GM04504 (cell line): Measurements from ENCODE around the gene MGAT5.
A peak's percentile ranks its signal among the peaks of the same experiment; 100 is the strongest.

Source experiments
- DNase-seq: peaks from one replicate; pipeline ENCODE4 v3.0.0-alpha.2; 2012; ENCODE audit warnings: low read depth

Gene MGAT5

GRCh38 chr2:134231301-134231964 lies 22.4 kb upstream of the MGAT5 start:
- DNase-seq: no peak

- DNase-seq: no peak
Observed at GRCh38 chr2:134231965-134232340, 21.9 kb upstream of the MGAT5 start.

GRCh38 chr2:134232461-134232860 lies 21.4 kb upstream of the MGAT5 start:
- no peak for DNase-seq

- no peak for DNase-seq
Observed at GRCh38 chr2:134232868-134233727, 20.8 kb upstream of the MGAT5 start.

- no peak for DNase-seq
Observed at GRCh38 chr2:134233728-134234136, 20.1 kb upstream of the MGAT5 start.

GRCh38 chr2:134234535-134234934 lies 19.3 kb upstream of the MGAT5 start:
- DNase-seq: no peak

GRCh38 chr2:134235510-134236144 lies 18.2 kb upstream of the MGAT5 start:
- no peak for DNase-seq

GRCh38 chr2:134238371-134238770 lies 15.5 kb upstream of the MGAT5 start:
- DNase-seq: no peak

- DNase-seq: no peak
Observed at GRCh38 chr2:134240061-134240460, 13.8 kb upstream of the MGAT5 start.

GRCh38 chr2:134241911-134242310 lies 12.0 kb upstream of the MGAT5 start:
- no peak for DNase-seq

GRCh38 chr2:134243244-134243643 lies 10.6 kb upstream of the MGAT5 start:
- no peak for DNase-seq

GRCh38 chr2:134244086-134244485 lies 9.8 kb upstream of the MGAT5 start:
- no peak for DNase-seq

GRCh38 chr2:134244587-134244986 lies 9.3 kb upstream of the MGAT5 start:
- DNase-seq: no peak

GRCh38 chr2:134245340-134245984 lies 8.4 kb upstream of the MGAT5 start:
- peak; percentile 47 for DNase-seq

- no peak for DNase-seq
Observed at GRCh38 chr2:134246154-134246874, 7.6 kb upstream of the MGAT5 start.

- DNase-seq: no peak
Observed at GRCh38 chr2:134247679-134248078, 6.2 kb upstream of the MGAT5 start.

- DNase-seq: no peak
Observed at GRCh38 chr2:134248913-134249312, 5.0 kb upstream of the MGAT5 start.

- no peak for DNase-seq
Observed at GRCh38 chr2:134249755-134250154, 4.1 kb upstream of the MGAT5 start.

GRCh38 chr2:134250840-134251461 lies 2.9 kb upstream of the MGAT5 start:
- no peak for DNase-seq

- no peak for DNase-seq
Observed at GRCh38 chr2:134252092-134252750, 1.7 kb upstream of the MGAT5 start.
